Breast epithelium (tissue), 3 donors: Measurements from ENCODE around the gene UGT1A3.

Experiments
- POLR2A ChIP-seq: fragments of 450-650 bp; IDR thresholded peaks from one replicate; pipeline ENCODE4 v1.6.1; 2016; ENCODE audit warnings: antibody characterized with exemption, mild to moderate bottlenecking, moderate library complexity
- POLR2AphosphoS5 ChIP-seq, 3 donors: sonication (generic); formaldehyde crosslinking; IDR thresholded peaks; one replicate each; pipeline ENCODE4 v1.6.1; 2017; ENCODE audit warnings: antibody characterized with exemption in 3 of 3
- TF ChIP-seq, protein P1 (sequence below), 3 donors: fragments of 450-650 bp; IDR thresholded peaks; one replicate each; pipeline ENCODE4 v1.5.1; 2016 to 2017; ENCODE audit warnings: antibody characterized with exemption in 3 of 3, mild to moderate bottlenecking in 3 of 3, moderate library complexity in 3 of 3

GRCh38 chr2:233698740-233699139 is 30.1 kb upstream of the UGT1A3 start:
- TF ChIP-seq, protein P1, sequence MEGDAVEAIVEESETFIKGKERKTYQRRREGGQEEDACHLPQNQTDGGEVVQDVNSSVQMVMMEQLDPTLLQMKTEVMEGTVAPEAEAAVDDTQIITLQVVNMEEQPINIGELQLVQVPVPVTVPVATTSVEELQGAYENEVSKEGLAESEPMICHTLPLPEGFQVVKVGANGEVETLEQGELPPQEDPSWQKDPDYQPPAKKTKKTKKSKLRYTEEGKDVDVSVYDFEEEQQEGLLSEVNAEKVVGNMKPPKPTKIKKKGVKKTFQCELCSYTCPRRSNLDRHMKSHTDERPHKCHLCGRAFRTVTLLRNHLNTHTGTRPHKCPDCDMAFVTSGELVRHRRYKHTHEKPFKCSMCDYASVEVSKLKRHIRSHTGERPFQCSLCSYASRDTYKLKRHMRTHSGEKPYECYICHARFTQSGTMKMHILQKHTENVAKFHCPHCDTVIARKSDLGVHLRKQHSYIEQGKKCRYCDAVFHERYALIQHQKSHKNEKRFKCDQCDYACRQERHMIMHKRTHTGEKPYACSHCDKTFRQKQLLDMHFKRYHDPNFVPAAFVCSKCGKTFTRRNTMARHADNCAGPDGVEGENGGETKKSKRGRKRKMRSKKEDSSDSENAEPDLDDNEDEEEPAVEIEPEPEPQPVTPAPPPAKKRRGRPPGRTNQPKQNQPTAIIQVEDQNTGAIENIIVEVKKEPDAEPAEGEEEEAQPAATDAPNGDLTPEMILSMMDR (IDR thresholded peaks at IDR 0.05): no peak
- TF ChIP-seq POLR2AphosphoS5 (IDR thresholded peaks at IDR 0.05) (no peak), POLR2A (no peak)
